GM12875 (cell line): ENCODE data around the gene TMEM196.
"Not testable (repeated sequence)": the region's sequence is repeated elsewhere in the genome, so short reads cannot be mapped to it uniquely, and the experiment has no call there.

ENCODE experiments used
- H3K4me3 ChIP-seq: one replicate; pipeline ENCODE4 v1.5.1; 2011; ENCODE audit warnings: low read depth, low read length, control low read depth
- TF ChIP-seq, protein P1 (sequence below): IDR thresholded peaks from 2 replicates; pipeline ENCODE4 v1.5.1; 2011; ENCODE audit warnings: low read depth, mild to moderate bottlenecking, control low read depth, inconsistent platforms, low read length, moderate library complexity, borderline replicate concordance; ENCODE audit not compliant: insufficient read depth

TMEM196 gene

DNA sequence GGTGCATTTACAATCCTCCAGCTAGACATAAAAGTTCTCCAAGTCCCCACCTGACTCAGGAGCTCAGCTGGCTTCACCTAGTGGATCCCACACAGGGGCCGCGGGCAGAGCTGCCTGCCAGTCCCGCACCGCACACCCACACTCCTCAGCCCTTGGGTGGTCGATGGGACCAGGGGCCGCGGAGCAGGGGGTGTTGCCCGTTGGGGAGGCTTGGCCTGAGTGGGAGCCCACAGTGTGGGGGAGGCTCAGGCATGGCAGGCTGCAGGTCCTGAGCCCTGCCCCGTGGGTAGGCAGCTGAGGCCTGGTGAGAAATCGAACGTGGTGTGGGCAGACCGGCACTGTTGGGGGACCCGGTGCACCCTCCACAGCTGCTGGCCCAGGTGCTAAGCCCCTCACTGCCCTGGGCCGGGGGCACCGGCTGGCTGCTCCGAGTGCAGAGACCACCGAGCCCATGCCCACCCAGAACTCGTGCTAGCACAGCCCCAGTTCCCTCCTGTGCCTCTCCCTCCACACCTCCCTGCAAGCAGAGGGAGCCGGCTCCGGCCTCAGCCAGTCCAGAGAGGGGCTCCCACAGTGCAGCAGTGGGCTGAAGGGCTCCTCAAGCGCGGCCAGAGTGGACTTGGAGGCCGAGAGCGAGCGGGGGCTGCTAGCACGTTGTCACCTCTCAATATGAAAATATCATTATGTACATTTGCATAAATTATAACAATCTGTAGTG lies 81.1 kb downstream of the TMEM196 start:
- no peak overlapping the region for H3K4me3 ChIP-seq
- TF ChIP-seq, protein P1, sequence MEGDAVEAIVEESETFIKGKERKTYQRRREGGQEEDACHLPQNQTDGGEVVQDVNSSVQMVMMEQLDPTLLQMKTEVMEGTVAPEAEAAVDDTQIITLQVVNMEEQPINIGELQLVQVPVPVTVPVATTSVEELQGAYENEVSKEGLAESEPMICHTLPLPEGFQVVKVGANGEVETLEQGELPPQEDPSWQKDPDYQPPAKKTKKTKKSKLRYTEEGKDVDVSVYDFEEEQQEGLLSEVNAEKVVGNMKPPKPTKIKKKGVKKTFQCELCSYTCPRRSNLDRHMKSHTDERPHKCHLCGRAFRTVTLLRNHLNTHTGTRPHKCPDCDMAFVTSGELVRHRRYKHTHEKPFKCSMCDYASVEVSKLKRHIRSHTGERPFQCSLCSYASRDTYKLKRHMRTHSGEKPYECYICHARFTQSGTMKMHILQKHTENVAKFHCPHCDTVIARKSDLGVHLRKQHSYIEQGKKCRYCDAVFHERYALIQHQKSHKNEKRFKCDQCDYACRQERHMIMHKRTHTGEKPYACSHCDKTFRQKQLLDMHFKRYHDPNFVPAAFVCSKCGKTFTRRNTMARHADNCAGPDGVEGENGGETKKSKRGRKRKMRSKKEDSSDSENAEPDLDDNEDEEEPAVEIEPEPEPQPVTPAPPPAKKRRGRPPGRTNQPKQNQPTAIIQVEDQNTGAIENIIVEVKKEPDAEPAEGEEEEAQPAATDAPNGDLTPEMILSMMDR, result no peak

DNA sequence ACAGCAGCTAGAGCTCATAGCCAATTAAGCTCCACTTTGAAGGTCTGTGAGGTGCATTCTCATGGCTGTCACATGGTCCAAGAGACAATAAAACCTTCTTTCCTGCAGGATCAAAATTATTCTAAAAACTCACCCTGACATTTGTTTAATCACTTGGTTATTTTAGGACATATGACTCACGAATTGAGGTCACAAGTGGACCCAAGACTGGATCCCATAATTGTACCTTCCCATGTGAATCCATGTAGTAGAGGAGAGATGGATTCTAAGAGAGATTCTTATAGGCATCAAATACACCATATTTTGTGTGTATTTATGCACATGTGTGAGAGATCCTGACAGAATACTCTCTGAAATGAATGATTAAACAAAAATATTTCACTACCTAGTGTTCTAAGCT lies 82.7 kb downstream of the TMEM196 start:
- TF ChIP-seq, protein P1, result no peak
- no peak overlapping the region for H3K4me3 ChIP-seq

GRCh38 chr7:19689130-19689529 lies 84.3 kb downstream of the TMEM196 start:
- H3K4me3 ChIP-seq, result not testable (repeated sequence)

GRCh38 chr7:19681596-19681995 lies 91.8 kb downstream of the TMEM196 start:
- TF ChIP-seq, protein P1, result no peak
- no peak overlapping the region for H3K4me3 ChIP-seq

DNA sequence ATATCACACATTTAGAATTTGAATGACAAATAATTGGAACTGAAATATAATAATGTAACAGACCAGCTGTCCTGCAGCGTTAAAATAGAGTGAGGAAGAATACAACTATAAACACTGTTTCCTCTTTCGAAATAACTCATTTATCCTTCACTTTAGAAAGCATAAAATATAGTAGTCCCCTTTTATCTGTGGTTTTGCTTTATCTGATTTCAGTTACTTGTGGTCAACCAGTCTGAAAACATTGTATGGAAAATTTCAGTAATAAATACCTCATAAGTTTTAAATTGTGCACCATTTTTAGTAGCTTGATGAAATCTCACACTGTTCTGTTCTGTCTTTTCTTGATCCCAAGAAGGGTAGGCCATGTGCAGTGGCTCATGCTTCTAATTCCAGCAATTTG lies 96.2 kb downstream of the TMEM196 start:
- H3K4me3 ChIP-seq, result no peak overlapping the region
- TF ChIP-seq, protein P1, result no peak

DNA sequence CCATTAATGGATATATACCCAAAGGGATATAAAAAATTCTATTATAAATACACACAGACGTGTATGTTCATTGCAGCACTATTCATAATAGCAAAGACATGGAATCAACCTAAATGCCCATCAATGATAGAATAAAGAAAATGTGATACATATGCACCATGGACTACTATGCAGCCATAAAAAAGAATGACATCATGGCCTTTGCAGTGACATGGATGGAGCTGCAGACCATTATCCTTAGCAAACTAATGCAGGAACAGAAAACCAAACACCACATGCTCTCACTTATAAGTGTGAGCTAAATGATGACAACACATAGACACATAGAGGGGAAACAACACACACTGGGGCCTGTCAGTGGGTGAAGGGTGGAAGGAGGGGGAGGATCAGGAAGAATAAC lies 97.6 kb downstream of the TMEM196 start:
- TF ChIP-seq, protein P1, result no peak
- no peak overlapping the region for H3K4me3 ChIP-seq

GRCh38 chr7:19674266-19674960 lies 99.0 kb downstream of the TMEM196 start:
- TF ChIP-seq, protein P1, result no peak
- no peak overlapping the region for H3K4me3 ChIP-seq

GRCh38 chr7:19670806-19671205 lies 102.6 kb downstream of the TMEM196 start:
- no peak overlapping the region for H3K4me3 ChIP-seq
- TF ChIP-seq, protein P1, result no peak
